HFF-Myc (cell line): ENCODE data around the gene AQP2.

ENCODE experiments used
- DNase-seq: peaks from one replicate; pipeline ENCODE4 v3.0.0-alpha.2; 2011; ENCODE audit warnings: low read depth; ENCODE audit errors: extremely low read depth
- H3K4me3 ChIP-seq: replicated peaks from 2 replicates; pipeline ENCODE4 v1.5.1; 2011; ENCODE audit warnings: low read depth, mild to moderate bottlenecking, control low read depth, low read length
- TF ChIP-seq, protein P1 (sequence below): IDR thresholded peaks from 2 replicates; pipeline ENCODE4 v1.5.1; 2012; ENCODE audit warnings: mild to moderate bottlenecking, low read depth, low read length, control low read depth; ENCODE audit errors: missing control alignments

AQP2 gene

DNA sequence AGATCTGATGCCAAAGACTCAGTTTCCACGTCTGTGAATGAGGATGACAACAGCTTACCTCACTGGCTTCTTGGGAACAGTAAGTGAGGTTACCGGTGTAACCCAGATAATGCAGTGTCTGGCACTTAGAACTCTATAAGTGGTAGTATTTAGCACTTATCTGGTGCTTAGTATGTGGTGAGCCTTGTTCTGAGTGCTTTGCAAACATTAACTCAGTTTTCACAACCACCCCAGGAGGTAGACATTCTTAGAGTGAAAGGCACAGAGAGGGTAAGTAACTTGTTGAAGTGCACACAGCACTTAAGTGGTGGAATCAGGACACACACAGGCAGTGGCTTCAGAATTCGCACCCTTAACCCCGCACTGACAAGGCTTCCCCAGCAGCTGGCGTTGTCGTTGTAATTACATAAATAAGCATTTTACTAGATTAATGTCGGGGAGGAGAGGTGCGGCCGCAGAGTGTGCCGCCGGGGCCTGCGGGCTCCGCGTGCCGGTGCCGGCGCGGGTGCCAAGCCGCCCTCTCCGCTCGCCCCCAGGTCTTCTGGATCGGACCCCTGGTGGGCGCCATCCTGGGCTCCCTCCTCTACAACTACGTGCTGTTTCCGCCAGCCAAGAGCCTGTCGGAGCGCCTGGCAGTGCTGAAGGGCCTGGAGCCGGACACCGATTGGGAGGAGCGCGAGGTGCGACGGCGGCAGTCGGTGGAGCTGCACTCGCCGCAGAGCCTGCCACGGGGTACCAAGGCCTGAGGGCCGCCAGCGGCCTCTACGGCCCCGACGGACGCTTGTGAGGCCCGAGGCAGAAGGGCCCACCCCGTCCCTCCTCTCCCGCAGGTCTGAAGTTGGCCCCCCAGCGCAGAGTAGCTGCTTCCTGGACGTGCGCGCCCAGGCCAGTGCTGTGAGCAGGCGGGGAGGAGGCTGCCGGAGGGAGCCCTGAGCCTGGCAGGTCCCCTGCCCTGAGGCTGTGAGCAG is 4.6 kb downstream of the AQP2 start:
- H3K4me3 ChIP-seq, result no peak overlapping the region
- DNase-seq, result no peak
- TF ChIP-seq, protein P1, sequence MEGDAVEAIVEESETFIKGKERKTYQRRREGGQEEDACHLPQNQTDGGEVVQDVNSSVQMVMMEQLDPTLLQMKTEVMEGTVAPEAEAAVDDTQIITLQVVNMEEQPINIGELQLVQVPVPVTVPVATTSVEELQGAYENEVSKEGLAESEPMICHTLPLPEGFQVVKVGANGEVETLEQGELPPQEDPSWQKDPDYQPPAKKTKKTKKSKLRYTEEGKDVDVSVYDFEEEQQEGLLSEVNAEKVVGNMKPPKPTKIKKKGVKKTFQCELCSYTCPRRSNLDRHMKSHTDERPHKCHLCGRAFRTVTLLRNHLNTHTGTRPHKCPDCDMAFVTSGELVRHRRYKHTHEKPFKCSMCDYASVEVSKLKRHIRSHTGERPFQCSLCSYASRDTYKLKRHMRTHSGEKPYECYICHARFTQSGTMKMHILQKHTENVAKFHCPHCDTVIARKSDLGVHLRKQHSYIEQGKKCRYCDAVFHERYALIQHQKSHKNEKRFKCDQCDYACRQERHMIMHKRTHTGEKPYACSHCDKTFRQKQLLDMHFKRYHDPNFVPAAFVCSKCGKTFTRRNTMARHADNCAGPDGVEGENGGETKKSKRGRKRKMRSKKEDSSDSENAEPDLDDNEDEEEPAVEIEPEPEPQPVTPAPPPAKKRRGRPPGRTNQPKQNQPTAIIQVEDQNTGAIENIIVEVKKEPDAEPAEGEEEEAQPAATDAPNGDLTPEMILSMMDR, result no peak

DNA sequence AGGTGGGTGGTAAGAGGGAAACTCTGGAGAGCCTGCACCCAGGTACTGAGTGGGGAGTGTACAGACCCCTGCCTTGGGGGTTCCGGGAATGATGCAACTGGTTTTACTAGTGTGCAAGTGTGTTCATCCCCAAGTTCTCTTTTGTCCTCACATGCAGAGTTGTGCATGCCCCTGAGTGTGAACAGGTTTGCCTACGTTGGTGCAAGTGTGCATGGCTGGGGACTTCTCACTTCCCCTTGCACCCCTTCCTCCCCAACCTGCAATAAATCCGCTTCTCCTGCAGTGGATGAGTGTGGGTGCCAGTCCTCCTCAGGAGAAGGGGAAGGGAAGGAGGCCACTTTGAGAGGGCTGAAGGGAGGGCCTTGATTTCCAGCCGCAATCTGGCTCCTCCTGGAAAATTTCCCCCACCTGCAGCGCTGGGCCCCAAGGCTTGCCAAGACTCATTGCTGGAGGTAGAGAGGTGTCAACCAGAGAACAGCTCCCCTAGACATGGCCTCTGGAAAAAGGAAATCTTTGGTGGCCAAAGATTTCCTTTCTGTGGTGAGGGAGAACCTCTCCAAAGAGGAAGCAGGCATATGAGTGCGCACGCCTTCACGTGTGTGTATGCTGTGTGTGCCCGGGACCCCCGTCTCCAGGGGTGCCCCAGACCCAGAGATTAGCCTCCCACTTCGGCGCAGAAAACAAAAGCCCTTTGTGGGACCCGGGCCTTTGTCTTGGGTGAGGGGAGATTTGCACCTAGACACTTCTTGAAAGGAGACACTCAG is 5.5 kb downstream of the AQP2 start:
- no peak overlapping the region for H3K4me3 ChIP-seq
- TF ChIP-seq, protein P1, result no peak
- no peak for DNase-seq

DNA sequence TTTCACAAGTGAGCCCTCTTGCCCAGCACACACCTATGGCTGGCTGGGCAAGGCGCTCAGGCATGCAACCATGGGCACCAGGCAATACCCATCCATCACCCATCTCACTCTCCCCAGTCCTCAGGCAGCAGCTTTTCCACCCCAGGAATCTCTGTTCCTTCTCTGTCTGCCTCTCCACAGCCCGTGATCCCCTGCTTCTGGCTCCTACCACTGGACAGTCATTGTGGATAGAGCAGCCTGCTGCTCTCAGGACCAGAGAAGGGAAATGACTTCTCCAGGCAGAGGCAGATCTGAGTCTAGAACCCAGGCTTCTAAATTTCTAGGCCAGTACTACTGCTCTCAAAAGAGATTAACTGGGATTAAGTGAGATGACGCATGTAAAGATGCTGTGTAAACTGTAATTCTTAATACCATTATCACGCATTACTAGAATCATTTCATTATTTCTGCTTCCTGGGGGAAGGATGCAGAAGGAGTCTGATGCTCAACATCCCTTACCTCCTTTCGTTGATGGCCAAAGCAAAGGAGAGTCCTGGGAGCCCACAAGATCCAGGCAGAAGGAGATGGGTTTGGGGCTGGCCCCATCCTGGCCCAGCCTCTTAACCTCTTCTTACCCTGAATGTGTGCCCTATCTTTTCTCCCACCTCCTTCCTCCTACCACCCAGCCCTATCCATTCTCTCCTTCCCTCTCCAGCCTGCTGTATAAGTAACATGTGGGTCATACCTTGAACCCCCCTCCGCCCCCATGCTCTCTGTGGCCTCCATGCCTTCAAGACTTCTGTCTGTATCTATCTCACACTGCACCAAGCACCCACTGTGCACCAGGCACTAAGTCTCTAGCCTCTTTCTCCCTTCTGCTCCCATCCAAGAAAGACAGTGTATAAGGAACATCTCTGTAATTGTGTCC is 6.4 kb downstream of the AQP2 start:
- DNase-seq, result no peak
- TF ChIP-seq, protein P1, result no peak
- H3K4me3 ChIP-seq, result no peak overlapping the region

DNA sequence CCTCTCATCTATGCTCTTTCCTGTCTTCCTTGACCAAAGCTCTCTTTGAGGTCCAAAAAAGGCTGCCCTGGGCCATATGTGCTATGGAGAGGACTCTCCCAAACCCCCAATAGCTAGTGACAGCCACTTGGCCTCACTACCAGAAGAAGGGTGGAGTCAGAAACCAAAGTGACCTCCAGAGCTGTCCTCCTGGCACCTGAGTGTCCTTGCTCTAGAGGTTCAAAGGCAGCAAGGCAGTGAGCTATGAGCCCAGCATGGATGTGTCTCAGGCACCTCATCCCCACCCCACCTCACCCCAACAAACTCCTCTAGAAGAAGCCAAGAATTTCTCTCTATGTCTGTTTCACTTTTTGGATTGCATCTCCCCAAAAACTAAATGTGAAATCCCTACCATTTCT is 7.0 kb downstream of the AQP2 start:
- TF ChIP-seq, protein P1, result no peak
- H3K4me3 ChIP-seq, result no peak overlapping the region
- DNase-seq, result no peak

DNA sequence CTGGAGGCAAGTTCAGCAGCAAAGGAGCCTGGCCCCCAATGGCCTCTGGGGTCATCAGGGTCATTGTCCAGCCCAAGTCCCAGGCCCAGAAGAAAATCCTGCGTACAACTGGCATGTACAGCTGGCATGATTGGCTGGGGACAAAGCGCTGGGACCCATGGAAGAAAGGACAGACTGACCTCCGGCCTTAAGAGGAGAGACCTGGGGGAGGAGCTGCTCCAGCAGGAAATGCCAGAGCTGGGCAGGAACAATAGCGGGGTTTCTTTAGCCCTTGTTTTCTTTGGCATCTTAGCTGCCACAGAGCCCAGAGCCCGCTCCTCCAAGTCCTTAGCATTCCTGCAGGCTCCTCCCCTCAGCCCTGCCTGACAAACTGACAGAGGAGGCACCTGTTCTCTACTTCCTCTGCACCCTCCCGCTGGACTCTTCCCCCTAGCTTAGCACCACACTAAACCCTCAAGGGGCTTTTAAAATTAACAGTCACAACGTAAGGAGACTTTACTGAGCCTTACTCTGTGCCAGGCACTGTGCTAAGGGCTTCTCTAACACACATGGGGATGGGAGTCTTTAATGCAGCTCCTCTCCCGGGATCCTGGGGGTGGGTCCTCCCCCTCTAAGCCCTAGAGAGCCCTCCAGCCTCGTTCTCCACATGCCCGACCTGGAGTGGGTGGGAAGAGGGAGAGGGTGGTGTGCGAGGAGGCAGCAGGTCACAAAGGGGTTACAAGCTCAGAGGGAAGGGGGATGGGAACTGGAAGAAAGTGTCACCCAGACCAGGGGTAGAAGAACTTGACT is 9.3 kb downstream of the AQP2 start:
- DNase-seq, result no peak
- no peak overlapping the region for H3K4me3 ChIP-seq

More for the DNA sequence above, 9.3 kb downstream of the AQP2 start:
- TF ChIP-seq, protein P1, result no peak
